GM12891 (cell line): Measurements from ENCODE around the gene PYDC2.

Experiments
- PAX5 ChIP-seq: IDR thresholded peaks from 2 replicates; pipeline ENCODE4 v1.6.1; 2011; ENCODE audit warnings: low read length, moderate library complexity, mild to moderate bottlenecking; ENCODE audit not compliant: insufficient read depth, severe bottlenecking
- POLR2A ChIP-seq: IDR thresholded peaks from 2 replicates; pipeline ENCODE4 v1.6.1; 2011; ENCODE audit warnings: low read depth, low read length, control low read depth
- POLR2AphosphoS5 ChIP-seq: IDR thresholded peaks from 2 replicates; pipeline ENCODE4 v1.6.1; 2011; ENCODE audit warnings: low read depth, low read length, control low read depth
- SPI1 ChIP-seq: IDR thresholded peaks from 2 replicates; pipeline ENCODE4 v1.6.1; 2011; ENCODE audit warnings: low read depth, low read length, control low read depth
- TAF1 ChIP-seq: IDR thresholded peaks from 2 replicates; pipeline ENCODE4 v1.6.1; 2011; ENCODE audit warnings: low read depth, low read length, control low read depth

GRCh38 chr3:191412759-191413158, 48.2 kb upstream of the PYDC2 start:
- TF ChIP-seq POLR2A (no peak), TAF1 (no peak), POLR2AphosphoS5 (no peak), PAX5 (no peak), SPI1 (no peak)
